NCI-H1417 (cell line): ENCODE measurements around the gene CHRM4.
A peak's percentile ranks its signal among the peaks of the same experiment; 100 is the strongest.

Source experiments
- DNase-seq, 3 experiments: peaks; one replicate each; lab custom pipeline; 2025; lab: John Stamatoyannopoulos, UW

Gene CHRM4

DNA sequence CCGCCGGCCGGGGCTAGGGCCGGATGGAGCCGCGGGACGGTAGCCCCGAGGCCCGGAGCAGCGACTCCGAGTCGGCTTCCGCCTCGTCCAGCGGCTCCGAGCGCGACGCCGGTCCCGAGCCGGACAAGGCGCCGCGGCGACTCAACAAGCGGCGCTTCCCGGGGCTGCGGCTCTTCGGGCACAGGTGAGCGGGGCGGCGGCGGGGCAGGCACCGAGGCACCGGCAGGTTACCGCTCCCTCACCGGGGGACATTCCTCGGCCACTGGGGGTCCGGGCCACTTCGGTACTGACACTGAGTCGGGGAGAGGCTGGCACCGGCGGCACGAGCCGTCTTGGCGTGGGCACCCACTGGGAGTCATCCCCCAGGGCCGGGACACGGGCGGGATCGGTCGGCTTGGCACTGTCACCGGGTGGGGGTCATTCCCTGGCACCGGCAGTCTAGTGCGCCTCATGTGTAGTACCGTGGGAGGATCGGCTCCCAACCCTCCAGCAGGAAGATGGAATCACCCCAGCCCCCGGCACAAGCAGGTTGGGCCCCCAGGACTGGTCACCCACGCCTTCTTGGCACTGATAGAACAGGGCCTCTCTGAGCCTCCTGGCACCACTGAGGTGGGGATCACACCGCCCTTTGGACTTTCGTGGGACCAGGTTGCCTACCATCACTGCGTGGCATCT lies 43.8 kb downstream of the CHRM4 start:
- DNase-seq = peak in 2 of 3 experiments; percentile 41 to 57

DNA sequence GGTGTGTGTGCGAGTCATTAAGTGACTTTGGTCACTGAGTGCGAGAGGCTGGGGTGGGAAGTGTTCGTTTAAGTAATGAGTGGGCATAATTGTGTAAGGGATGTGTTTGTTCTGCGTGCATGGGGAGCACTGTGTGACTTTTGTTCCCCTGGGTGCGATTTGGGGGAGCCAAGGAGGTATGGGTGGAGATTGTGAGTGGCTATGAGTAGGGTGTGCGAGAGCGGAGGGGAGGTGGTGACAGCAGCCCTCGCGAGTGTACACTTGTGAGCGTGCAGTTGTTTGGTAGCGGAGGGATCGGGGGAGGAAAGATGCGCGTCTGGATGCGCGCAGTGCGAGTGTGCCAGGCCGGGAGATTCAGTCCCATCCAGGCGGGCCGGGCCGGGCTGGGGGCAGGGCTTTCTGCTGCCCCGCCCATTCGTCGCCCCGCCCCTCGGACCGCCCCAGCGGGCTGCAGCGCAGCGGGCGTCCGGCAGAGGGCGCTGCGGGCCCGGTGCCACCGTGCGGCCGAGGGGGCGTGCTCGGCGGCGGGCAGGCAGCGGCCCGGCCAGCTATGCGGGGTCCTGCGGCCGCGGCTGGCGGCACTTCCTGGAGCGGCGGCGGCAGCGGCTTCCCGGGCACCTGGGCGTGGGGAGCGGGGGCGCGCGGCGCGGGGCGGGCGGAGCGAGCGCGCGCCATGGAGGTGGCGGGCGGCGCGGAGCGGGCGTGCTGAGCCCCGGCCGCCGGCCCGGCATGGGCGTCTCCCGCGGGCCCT lies 44.5 kb downstream of the CHRM4 start, which contains the start of gene DGKZ:
Gene DGKZ, plus strand, starts transcription at position 578 of the 751 bp plus-strand sequence. CDS start 197 bp downstream, outside the sequence.
- DNase-seq = peak; percentile 85 to 90 (median 87)

DNA sequence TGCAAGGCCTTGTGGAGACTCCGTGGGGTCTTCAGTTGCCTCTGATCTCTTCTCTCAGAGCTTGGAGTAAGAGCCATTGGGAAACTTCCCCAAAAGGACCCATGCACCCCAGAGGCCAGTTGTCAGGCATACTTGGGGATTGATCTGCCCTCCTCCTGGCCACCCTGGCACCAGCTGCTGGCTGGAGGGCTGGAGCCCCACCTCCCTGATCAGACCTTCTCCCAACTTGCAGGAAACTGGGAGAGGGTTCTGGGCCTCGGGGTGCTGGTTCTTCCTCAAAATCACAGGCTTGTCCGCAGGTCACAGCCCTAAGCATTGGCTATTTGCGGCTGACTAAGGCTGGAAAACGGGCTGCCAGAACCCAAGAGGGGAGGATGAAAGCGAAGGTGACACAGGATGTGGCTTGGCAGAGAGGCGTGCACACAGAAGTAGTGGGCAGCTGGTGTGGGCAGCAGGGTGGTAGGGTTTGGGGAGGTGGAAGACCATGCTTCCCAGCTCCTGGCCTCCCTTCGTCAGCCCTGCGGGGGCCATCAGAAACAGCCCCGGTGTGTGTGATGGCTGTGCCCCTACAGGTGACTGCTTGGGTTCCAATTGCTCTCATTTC lies 45.6 kb downstream of the CHRM4 start:
- DNase-seq = no peak

DNA sequence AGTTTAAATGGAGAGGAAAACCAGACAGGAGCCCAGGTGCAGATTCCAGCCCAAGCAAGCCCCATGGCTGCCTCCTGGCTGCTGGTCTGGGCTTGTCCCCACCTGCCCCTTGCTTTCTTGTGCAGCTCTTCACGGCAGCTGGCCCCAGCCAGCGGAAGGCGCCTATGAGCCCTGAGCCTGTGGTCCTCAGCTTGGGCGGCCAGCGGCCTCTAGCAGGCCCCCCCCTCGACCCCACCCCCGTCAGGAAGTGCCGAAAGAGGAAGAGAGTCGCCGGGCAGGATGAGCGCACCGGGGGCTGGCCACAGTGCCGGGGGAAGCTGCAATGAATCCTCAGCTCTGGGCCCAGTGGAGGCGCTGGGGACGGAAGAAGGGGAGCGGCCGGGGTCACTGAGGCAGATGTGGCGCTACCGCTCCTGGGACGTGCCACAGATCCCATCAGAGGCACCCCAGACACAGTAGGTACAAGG lies 46.4 kb downstream of the CHRM4 start:
- peak; percentile 30 to 83 (median 49) for DNase-seq

DNA sequence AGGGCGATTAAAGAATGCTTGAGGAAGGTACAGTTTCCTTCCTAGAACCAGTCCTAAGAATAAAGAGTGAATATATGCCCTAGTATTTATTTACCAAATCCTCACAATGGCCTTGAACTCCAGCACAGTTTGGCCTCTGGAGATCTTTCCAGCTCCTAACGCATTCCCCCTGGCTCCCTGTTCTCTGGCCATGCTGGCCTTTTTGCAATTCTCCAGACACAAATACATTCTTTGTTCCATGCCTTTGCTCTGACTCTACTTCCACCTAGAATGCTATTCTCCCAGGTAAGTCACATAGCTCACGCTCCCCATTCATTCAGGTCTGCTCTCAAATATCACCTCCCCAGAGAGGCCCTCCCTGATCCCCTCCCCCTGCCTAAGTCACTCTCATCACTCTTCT lies 48.1 kb downstream of the CHRM4 start:
- peak in 1 of 3 experiments; percentile 29 for DNase-seq

DNA sequence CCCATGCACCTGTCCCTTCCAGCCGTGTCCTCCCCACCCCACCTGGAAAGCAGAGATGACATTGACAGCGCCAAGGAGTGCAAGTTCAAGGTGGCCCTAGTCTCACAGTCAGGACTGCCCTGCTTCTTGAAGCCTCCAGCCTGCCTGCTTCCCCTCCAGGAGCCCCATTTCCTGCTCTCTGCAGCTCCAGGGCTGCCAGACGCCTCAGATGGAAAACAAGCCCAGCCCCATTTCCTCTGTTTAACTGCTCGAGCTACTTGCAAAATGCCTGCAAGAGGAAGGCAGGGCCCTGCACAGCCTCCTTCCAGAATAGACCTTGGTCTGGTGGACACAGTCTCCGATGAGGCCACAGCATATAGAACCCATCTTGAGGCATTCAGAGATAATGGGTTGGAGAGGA lies 49.3 kb downstream of the CHRM4 start:
- peak in 2 of 3 experiments; percentile 19 to 26 for DNase-seq

DNA sequence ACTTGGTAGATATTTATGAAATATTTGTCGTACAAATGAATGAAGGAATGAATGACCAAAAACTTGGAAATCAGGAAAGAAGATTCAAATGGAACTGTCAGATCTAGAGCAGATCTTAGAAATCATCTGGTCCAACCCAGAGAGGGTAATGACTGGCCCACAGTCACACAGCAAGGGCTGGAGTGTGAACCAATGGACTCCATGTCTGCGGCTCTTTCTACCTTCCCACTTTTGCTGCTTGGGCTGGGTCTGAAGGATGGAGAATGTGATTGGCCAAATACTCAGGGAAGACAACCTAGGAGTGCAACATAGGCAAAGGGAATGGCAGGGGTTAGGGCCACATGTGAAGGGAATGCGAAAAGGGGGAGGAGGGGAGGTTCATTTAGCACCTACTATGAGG lies 50.1 kb downstream of the CHRM4 start:
- no peak for DNase-seq

DNA sequence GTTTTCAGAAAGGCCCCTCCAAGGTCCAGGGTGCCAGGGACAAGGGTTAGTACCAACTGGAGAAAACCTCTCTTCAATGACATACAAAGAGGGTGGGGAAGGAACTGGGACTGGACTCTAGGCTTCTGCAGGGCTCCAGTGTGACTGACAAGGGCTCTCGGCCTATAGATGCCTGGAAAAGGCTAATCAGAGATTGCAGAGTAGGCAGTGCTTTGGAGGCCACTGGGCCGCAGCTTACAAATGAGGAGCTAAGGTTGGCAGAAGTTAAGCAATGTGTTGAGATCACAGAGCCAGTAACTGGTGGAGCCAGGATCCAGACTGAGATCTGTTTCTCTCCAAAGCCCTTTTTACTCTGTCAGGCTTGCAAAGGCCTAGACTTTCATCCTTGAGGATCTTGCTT lies 51.8 kb downstream of the CHRM4 start:
- peak in 1 of 3 experiments; percentile 59 for DNase-seq

DNA sequence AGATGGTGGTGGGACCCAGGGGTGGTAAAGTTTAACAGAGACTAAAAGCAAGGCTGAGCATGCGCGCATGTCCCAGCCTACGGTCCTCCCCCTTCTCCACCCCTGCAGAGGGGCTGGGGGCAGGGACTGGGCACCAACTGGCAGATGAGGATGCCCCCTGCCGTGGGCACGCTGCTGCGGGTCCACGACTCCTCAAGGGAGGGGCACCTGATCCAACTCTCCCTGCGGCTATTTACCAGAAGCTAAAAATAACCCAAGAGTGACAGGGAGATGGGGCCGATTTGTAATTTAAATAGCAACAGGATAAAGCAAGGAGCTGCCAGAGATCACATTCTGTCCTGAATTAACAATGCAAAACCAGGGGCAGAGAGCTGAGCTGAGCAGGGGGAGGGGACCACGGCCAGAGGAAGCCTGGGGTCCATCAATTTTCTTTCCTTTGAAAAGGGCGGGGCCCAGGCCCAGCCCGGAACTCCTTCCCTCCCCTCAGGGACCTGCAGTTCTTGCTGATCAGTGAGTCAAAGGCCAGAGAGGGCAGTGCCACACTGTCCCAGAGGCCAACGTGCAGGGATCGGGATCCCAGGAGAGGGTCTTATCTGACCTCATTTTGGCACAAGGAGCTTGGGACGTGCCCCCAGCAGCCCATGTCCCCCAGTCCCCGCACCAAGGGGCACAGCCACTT lies 52.4 kb downstream of the CHRM4 start:
- DNase-seq = peak; percentile 55 to 99 (median 97)

DNA sequence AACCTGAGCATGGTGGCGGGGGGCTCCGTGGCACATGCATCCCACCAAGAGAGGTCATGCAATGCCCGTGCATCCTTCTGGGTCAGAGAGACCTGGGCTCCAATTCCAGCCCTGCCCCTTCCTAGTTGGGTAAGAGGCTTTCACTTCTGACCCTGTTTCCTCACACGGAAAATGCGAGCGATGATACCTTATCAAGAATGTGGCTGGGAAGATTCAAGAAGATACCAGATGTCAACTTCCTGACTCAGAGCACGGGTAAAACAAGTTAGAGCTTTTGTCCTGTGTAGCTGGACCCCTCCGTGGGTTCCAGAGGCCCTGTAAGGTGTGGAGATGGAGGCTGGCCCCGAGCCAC lies 53.0 kb downstream of the CHRM4 start:
- DNase-seq = no peak

DNA sequence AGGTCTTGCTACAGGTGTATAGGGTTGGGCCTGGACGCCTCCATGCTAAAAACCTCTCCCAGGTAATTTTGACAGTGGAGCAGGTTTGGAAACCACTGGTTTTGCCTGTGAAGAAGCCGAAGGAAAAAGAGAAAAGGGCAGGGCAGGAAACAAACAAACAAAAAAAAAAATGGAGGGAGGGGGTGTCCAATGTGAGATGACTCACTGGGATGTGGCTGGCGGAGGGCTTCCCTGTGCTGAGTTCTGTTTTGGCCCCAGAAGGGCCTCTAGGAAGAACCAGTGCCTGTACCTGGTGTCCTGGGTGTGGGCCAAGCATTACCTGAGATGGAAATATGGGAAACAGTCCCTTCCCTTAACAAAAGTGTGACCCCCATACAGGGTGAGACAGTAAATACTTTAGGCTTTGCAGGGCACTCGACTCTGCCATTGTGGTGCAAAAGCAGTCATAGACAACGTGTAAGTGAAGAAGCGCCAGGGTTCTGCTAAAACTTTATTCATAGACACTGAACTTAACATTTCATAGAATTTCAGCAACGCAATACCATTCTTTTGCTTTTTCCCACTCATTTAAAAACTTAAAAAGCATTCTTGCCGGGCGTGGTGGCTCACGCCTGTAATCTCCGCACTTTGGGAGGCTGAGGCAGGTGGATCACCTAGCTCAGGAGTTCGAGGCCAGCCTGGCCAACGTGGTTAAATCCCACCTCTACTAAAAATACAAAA lies 53.8 kb downstream of the CHRM4 start:
- DNase-seq = no peak

DNA sequence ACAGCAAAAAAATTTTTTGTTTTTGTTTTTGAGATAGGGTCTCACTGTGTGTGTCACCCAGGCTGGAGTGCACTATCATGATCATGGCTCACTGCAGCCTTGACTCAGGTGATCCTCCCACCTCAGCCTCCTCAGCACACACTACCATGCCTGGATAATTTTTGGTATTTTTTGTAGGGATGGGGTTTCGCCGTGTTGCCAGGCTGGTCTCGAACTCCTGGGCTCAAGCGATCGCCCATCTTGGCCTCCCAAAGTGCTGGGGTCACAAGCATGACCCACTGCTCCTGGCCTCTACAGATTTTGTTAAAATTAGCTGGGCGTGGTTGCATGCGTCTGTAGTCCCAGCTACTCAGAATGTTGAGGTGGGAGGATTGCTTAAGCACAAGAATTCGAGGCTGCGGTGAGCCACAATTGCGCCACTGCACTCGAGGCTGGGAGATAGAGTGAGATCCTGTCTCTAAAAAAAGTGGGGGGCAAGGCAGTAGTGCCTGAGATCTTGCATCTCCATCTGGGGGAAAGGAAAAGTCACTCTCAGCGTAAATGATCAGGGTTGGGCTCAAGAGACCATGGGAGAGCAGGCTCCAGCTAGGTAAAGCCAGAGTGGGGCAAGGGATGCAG lies 54.9 kb downstream of the CHRM4 start:
- no peak for DNase-seq

DNA sequence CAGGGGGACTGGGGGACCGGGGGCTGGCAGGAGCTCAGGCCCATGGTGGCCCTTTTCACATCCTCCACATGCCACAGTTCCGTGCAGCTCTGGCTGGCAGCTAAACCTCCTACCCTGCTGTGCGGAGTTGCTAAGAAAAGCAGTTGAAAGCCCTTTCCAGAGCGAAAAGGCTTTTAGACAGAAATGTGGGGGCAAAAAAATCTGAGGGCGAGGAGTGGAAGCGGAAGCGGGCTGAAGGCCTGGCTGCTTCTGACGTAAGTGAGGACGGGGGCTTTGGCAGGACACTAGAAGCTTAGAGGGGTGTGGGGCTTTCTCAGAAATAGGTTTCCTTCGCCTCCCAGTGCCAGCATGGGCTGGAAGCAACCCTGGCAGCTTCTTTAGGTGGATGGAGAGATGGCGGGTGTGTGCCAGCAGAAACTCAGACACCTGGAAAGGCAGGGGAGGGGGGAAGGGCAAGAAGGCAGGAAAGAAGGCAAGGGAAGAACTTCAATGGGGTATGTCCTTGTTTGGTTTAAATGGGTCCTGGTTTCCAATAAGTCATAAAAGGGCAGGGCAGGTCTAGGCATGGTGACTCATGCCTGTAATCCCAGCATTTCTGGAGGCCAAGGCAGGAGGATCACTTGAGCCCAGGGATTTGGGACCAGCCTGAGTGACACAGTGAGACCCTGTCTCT lies 55.5 kb downstream of the CHRM4 start:
- DNase-seq = no peak

DNA sequence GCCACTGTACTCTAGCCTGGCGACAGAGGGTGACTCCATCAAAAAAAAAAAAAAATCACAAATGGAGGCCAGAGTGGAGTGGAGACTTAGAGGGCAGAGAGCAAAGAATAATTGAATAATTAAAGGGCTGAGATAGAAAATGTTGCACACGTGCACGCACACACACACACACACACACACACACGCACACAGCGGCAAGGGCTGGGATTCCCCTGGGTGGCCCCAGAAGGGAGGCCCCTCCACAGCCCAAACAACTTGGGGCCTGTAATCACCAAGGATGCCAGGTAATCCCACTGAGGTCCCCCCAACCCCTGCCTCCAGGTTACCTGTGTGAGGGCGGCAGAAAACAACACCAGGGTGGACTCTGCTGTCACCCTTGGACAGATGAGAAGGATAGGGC lies 56.3 kb downstream of the CHRM4 start:
- DNase-seq = no peak

DNA sequence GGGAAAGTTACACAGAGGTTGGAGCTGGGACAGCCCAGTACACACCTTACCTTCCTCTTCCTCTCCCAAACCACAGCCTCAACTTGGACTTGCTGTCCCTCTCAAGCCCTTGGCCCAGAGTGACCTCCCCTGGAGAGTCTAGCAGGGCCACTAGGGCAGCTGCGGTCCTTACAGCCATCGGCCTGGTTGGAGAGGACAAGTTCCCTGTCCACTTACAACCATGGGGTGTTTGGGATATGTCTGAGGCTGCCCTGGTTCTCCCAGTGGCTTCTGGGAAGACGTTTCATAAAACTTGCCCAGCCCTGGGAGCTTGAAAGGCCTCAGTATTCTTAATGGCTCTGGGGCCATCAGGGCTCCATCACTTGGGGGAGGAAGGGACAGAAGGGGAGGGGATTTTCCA lies 57.4 kb downstream of the CHRM4 start:
- no peak for DNase-seq
